Dermis microvascular lymphatic vessel endothelial cell (primary cell): ENCODE data around the gene NR2C2AP. TPM values are rescaled to one million over a fixed set of nuclear protein-coding genes. Genes with fewer than 3 reads are reported as not detected.
"Not testable (repeated sequence)": the region's sequence is repeated elsewhere in the genome, so short reads cannot be mapped to it uniquely, and the experiment has no call there.

Experiments used
- DNase-seq, 2 donors: peaks; one replicate each; pipeline versions ENCODE4 v3.0.0 to v3.0.0-alpha.2; 2010; ENCODE audit warnings: low read depth in 2 of 2
- total RNA-seq: library from RNA; depleted of rRNA; stranded (reverse); fragments of >200 nt; gene quantifications from 2 replicates; pipeline ENCODE4 v1.2.1, GENCODE V29; 2014

The NR2C2AP gene
- total RNA-seq = 8.1 and 10.6 TPM in 2 replicates

GRCh38 chr19:19203012-19203856, at the start of gene NR2C2AP:
Gene NR2C2AP, minus strand, starts transcription at chr19:19203414. Its CDS starts 354 bp downstream, at chr19:19203060.
- DNase-seq = peak; percentile 82 to 90

GRCh38 chr19:19250196-19250801, 47.1 kb upstream of the NR2C2AP start:
- DNase-seq = no peak

GRCh38 chr19:19240476-19240875, 37.3 kb upstream of the NR2C2AP start:
- no peak for DNase-seq

- DNase-seq = no peak
Observed at GRCh38 chr19:19239675-19240074, 36.5 kb upstream of the NR2C2AP start.

GRCh38 chr19:19238126-19238894, 35.1 kb upstream of the NR2C2AP start:
- DNase-seq = no peak

GRCh38 chr19:19236173-19236572, 33.0 kb upstream of the NR2C2AP start:
- no peak for DNase-seq

GRCh38 chr19:19234220-19234816, 31.1 kb upstream of the NR2C2AP start:
- no peak for DNase-seq

GRCh38 chr19:19232261-19232721, 29.1 kb upstream of the NR2C2AP start:
- no peak for DNase-seq

GRCh38 chr19:19230999-19231398, 27.8 kb upstream of the NR2C2AP start:
- no peak for DNase-seq

- no peak for DNase-seq
Observed at GRCh38 chr19:19229701-19230100, 26.5 kb upstream of the NR2C2AP start.

GRCh38 chr19:19227217-19227616, 24.0 kb upstream of the NR2C2AP start:
- DNase-seq = no peak

- no peak for DNase-seq
Observed at GRCh38 chr19:19226663-19227062, 23.4 kb upstream of the NR2C2AP start.

- no peak for DNase-seq
Observed at GRCh38 chr19:19226204-19226603, 23.0 kb upstream of the NR2C2AP start.

- DNase-seq = peak in 1 of 2 donors; percentile 48
Observed at GRCh38 chr19:19224852-19225494, 21.8 kb upstream of the NR2C2AP start.

- no peak for DNase-seq
Observed at GRCh38 chr19:19224150-19224851, 21.1 kb upstream of the NR2C2AP start.

- DNase-seq = no peak
Observed at GRCh38 chr19:19223636-19224035, 20.4 kb upstream of the NR2C2AP start.

- no peak for DNase-seq
Observed at GRCh38 chr19:19223060-19223459, 19.8 kb upstream of the NR2C2AP start.

- DNase-seq = not testable (repeated sequence)
Observed at GRCh38 chr19:19221000-19221399, 17.8 kb upstream of the NR2C2AP start.

- no peak for DNase-seq
Observed at GRCh38 chr19:19218911-19219310, 15.7 kb upstream of the NR2C2AP start.

GRCh38 chr19:19217099-19217498, 13.9 kb upstream of the NR2C2AP start:
- DNase-seq = peak in 1 of 2 donors; percentile 37
